Measurements from ENCODE around the gene APPBP2.
"Not testable (repeated sequence)": the region's sequence is repeated elsewhere in the genome, so short reads cannot be mapped to it uniquely, and the experiment has no call there.

APPBP2 gene

GRCh38 chr17:60495260-60495659 lies 30.8 kb downstream of the APPBP2 start:
- no peak overlapping the region for H3K4me3 ChIP-seq (ENCODE audit: low read depth, low read length)
- TF ChIP-seq CTCF (IDR thresholded peaks at IDR 0.05; ENCODE audit: insufficient read depth, low read length, missing control alignments), result no peak
- POLR2A ChIA-PET, result no interaction called here
- DNase-seq (ENCODE audit: low read depth, low spot score), result no peak
- CTCF ChIA-PET, result interaction anchor here (1.3 kb wide), 1 partner anchor 143 kb away, joined by 3 read pairs; no protein-coding TSS in a partner anchor

- peak; percentile 67 for DNase-seq (ENCODE audit: low read depth, low spot score)
- ChIA-PET CTCF (interaction anchor here (1.9 kb wide), 1 partner anchor 147 kb away, joined by 4 read pairs; no protein-coding TSS in a partner anchor), POLR2A (interaction anchor here (1.0 kb wide), 1 partner anchor 32 kb away, joined by 3 read pairs; the partner anchor contains the start of gene APPBP2)
- TF ChIP-seq CTCF (IDR thresholded peaks at IDR 0.05; ENCODE audit: insufficient read depth, low read length, missing control alignments), result no peak
- no peak overlapping the region for H3K4me3 ChIP-seq (ENCODE audit: low read depth, low read length)
Observed at GRCh38 chr17:60493847-60494321, 32.2 kb downstream of the APPBP2 start.

GRCh38 chr17:60491771-60492170 lies 34.3 kb downstream of the APPBP2 start:
- no peak for TF ChIP-seq CTCF (IDR thresholded peaks at IDR 0.05; ENCODE audit: insufficient read depth, low read length, missing control alignments)
- ChIA-PET CTCF (interaction anchor here (1.1 kb wide), 1 partner anchor 15 kb away, joined by 3 read pairs; no protein-coding TSS in a partner anchor), POLR2A (no interaction called here)
- H3K4me3 ChIP-seq (ENCODE audit: low read depth, low read length), result no peak overlapping the region
- DNase-seq (ENCODE audit: low read depth, low spot score), result no peak

GRCh38 chr17:60490594-60490993 lies 35.4 kb downstream of the APPBP2 start:
- CTCF ChIA-PET, result interaction anchor here (0.8 to 1.5 kb wide), 3 partner anchors 12 to 148 kb away, joined by 3 to 4 read pairs (median 3); no protein-coding TSS in a partner anchor
- not testable (repeated sequence) for H3K4me3 ChIP-seq (ENCODE audit: low read depth, low read length); DNase-seq (ENCODE audit: low read depth, low spot score)
- POLR2A ChIA-PET, result interaction anchor here (1.2 kb wide), 1 partner anchor 99 kb away, joined by 3 read pairs; the partner anchor contains the start of gene USP32

- ChIA-PET CTCF (interaction anchor here (1.2 kb wide), 1 partner anchor 120 kb away, joined by 3 read pairs; no protein-coding TSS in a partner anchor), POLR2A (no interaction called here)
- no peak overlapping the region for H3K4me3 ChIP-seq (ENCODE audit: low read depth, low read length)
- TF ChIP-seq CTCF (IDR thresholded peaks at IDR 0.05; ENCODE audit: insufficient read depth, low read length, missing control alignments), result no peak
- DNase-seq (ENCODE audit: low read depth, low spot score), result no peak
Observed at GRCh38 chr17:60481604-60482003, 44.4 kb downstream of the APPBP2 start.

GRCh38 chr17:60473788-60474187 lies 52.3 kb downstream of the APPBP2 start:
- H3K4me3 ChIP-seq (ENCODE audit: low read depth, low read length), result no peak overlapping the region
- ChIA-PET CTCF (interaction anchor here (1.0 kb wide), 2 partner anchors 28 to 165 kb away, joined by 3 read pairs; no protein-coding TSS in a partner anchor), POLR2A (no interaction called here)
- TF ChIP-seq CTCF (IDR thresholded peaks at IDR 0.05; ENCODE audit: insufficient read depth, low read length, missing control alignments), result no peak
- no peak for DNase-seq (ENCODE audit: low read depth, low spot score)

- TF ChIP-seq CTCF (IDR thresholded peaks at IDR 0.05; ENCODE audit: insufficient read depth, low read length, missing control alignments), result no peak
- ChIA-PET CTCF (interaction anchor here (0.7 kb wide), 1 partner anchor 13 kb away, joined by 3 read pairs; no protein-coding TSS in a partner anchor), POLR2A (no interaction called here)
- H3K4me3 ChIP-seq (ENCODE audit: low read depth, low read length), result no peak overlapping the region
- DNase-seq (ENCODE audit: low read depth, low spot score), result no peak
Observed at GRCh38 chr17:60472449-60472848, 53.6 kb downstream of the APPBP2 start.
